Panc1 (cell line): Measurements from ENCODE around the gene MAGI1. TPM values are rescaled to one million over a fixed set of nuclear protein-coding genes. Genes with fewer than 3 reads are reported as not detected.

Source experiments
- ATAC-seq: fragments of 200-7000 bp; cut with Tn5 transposase; 2 replicates; pipeline ENCODE4 v1.9.1; 2020; ENCODE audit warnings: mild to moderate bottlenecking, moderate library complexity
- BruUV-seq: library from RNA; stranded (reverse); fragments of 400-500 nt; replicated peaks from 2 replicates; lab custom pipeline; 2021; lab: Mats Ljungman, UMichigan
- CTCF ChIA-PET: fragments of 300-600 bp; sonication (Branson Sonifier 250); formaldehyde crosslinking; loops from one replicate; lab custom pipeline; 2022; ENCODE audit warnings: antibody characterized with exemption; lab: Charles Lee
- POLR2A ChIA-PET: fragments of 300-600 bp; sonication (Branson Sonifier 250); formaldehyde crosslinking; loops from one replicate; lab custom pipeline; 2022; ENCODE audit warnings: antibody characterized with exemption; lab: Charles Lee
- DNase-seq: peaks from one replicate; pipeline ENCODE4 v3.0.0-alpha.2; 2010; ENCODE audit warnings: low read depth, low spot score
- H3K27ac ChIP-seq: 2 replicates; pipeline ENCODE4 v1.5.1; 2011; ENCODE audit warnings: mild to moderate bottlenecking, low read length, inconsistent platforms
- H3K27me3 ChIP-seq: fragments of 200-500 bp; sonication (Bioruptor generic); 2 replicates; pipeline ENCODE4 v1.6.0; 2014; ENCODE audit warnings: low read length, inconsistent platforms; ENCODE audit not compliant: control insufficient read depth, insufficient read depth
- H3K36me3 ChIP-seq: fragments of 200-500 bp; sonication (Bioruptor generic); 2 replicates; pipeline ENCODE4 v1.5.1; 2014; ENCODE audit warnings: inconsistent platforms, mild to moderate bottlenecking, low read length, moderate library complexity; ENCODE audit not compliant: control insufficient read depth, insufficient read depth
- H3K4me1 ChIP-seq: 2 replicates; pipeline ENCODE4 v1.5.1; 2011; ENCODE audit warnings: inconsistent platforms, mild to moderate bottlenecking, low read length, moderate library complexity; ENCODE audit not compliant: control insufficient read depth, insufficient read depth
- H3K4me3 ChIP-seq, 2 experiments: 2 replicates each; pipeline ENCODE4 v1.5.1; 2011 to 2012; ENCODE audit warnings: low read depth in 2 of 2, low read length in 2 of 2, mild to moderate bottlenecking in 2 of 2, inconsistent platforms in 1 of 2, moderate library complexity in 1 of 2
- H3K9me3 ChIP-seq: fragments of 200-500 bp; sonication (Bioruptor generic); 2 replicates; pipeline ENCODE4 v1.5.1; 2014; ENCODE audit warnings: low read depth, mild to moderate bottlenecking, inconsistent platforms, low read length, moderate library complexity; ENCODE audit not compliant: control insufficient read depth, insufficient read depth
- CTCF ChIP-seq: fragments of 450-650 bp; IDR thresholded peaks from 2 replicates; pipeline ENCODE4 v1.5.1; 2017; ENCODE audit warnings: mild to moderate bottlenecking
- POLR2AphosphoS5 ChIP-seq: IDR thresholded peaks from 2 replicates; pipeline ENCODE4 v1.6.1; 2012; ENCODE audit warnings: mild to moderate bottlenecking, low read depth, low read length, moderate library complexity
- REST ChIP-seq, 2 experiments: IDR thresholded peaks; 2 replicates each; pipeline ENCODE4 v1.6.1; 2011 to 2012; ENCODE audit warnings: low read depth in 2 of 2, control low read depth in 1 of 2, low read length in 1 of 2, mild to moderate bottlenecking in 1 of 2, moderate library complexity in 1 of 2; ENCODE audit not compliant: insufficient read depth in 1 of 2
- SIN3A ChIP-seq: IDR thresholded peaks from 2 replicates; pipeline ENCODE4 v1.6.1; 2012; ENCODE audit warnings: low read depth, mild to moderate bottlenecking, low read length, moderate library complexity, borderline replicate concordance; ENCODE audit not compliant: insufficient read depth
- TCF7L2 ChIP-seq: IDR thresholded peaks from 2 replicates; pipeline ENCODE4 v1.6.1; 2011; ENCODE audit warnings: mild to moderate bottlenecking, low read depth, low read length, inconsistent platforms
- in situ Hi-C: cut with HindIII; loops from 2 replicates; pipeline ENCODE4 v1.10.0; 2016; ENCODE audit warnings: low sequenced_read_pairs, low pct_unique_long_range_greater_than_20kb
- intact Hi-C: fragments of 100-400 bp; cut with micrococcal nuclease; formaldehyde crosslinking; loops from one replicate; pipeline ENCODE4 v1.10.0; 2022; ENCODE audit not compliant: unreplicated experiment
- total RNA-seq: library from RNA; stranded (reverse); gene quantifications from one replicate; pipeline ENCODE4 v1.2.1, GENCODE V29; 2021; ENCODE audit not compliant: unreplicated experiment

MAGI1 gene
- total RNA-seq, 1 experiment from 2014 or later = 9.5 TPM

- ChIA-PET CTCF (no interaction called here), POLR2A (no interaction called here)
- no peak for DNase-seq
- H3K4me3 ChIP-seq = no peak overlapping the region
- in situ Hi-C loops = no loop called here
- no TSS peak for BruUV-seq
- TF ChIP-seq CTCF = no peak
- TF ChIP-seq POLR2AphosphoS5 = no peak
- no peaks in the 10 kb centered on the region for H3K9me3 ChIP-seq
- no peaks in the 10 kb centered on the region for H3K27me3 ChIP-seq
- H3K36me3 ChIP-seq = no peaks in the 10 kb centered on the region
- intact Hi-C loops = no loop called here
- no peaks in the 10 kb centered on the region for H3K4me1 ChIP-seq
- ATAC-seq = no peak
- no peak overlapping the region for H3K27ac ChIP-seq
These were observed 152.3 kb downstream of the MAGI1 start for GRCh38 chr3:65886391-65886790.

GRCh38 chr3:65884071-65884470, 154.6 kb downstream of the MAGI1 start:
- POLR2A ChIA-PET = no interaction called here

More at GRCh38 chr3:65884071-65884470, 154.6 kb downstream of the MAGI1 start:
- Histone ChIP-seq H3K4me3 (no peak overlapping the region), H3K4me1 (no peaks in the 10 kb centered on the region), H3K27ac (no peak overlapping the region), H3K27me3 (no peaks in the 10 kb centered on the region), H3K36me3 (no peaks in the 10 kb centered on the region), H3K9me3 (no peaks in the 10 kb centered on the region)
- no peak for DNase-seq
- BruUV-seq = no TSS peak
- in situ Hi-C loops = no loop called here
- ATAC-seq = no peak
- intact Hi-C loops = no loop called here
- CTCF ChIA-PET = no interaction called here
- TF ChIP-seq POLR2AphosphoS5 (no peak), REST (IDR thresholded peaks at IDR 0.05; ENCODE audit: insufficient read depth in 1 of 2, low read depth in 2 of 2, low read length in 1 of 2) (no peak), TCF7L2 (no peak), SIN3A (no peak), CTCF (no peak)
